GM12801 (cell line): ENCODE measurements around the gene FKRP.

Experiments used
- TF ChIP-seq, protein P1 (sequence below): IDR thresholded peaks from one replicate; pipeline ENCODE4 v1.5.1; 2011; ENCODE audit warnings: control low read depth; ENCODE audit not compliant: insufficient read length; ENCODE audit errors: extremely low read depth

Gene FKRP

DNA sequence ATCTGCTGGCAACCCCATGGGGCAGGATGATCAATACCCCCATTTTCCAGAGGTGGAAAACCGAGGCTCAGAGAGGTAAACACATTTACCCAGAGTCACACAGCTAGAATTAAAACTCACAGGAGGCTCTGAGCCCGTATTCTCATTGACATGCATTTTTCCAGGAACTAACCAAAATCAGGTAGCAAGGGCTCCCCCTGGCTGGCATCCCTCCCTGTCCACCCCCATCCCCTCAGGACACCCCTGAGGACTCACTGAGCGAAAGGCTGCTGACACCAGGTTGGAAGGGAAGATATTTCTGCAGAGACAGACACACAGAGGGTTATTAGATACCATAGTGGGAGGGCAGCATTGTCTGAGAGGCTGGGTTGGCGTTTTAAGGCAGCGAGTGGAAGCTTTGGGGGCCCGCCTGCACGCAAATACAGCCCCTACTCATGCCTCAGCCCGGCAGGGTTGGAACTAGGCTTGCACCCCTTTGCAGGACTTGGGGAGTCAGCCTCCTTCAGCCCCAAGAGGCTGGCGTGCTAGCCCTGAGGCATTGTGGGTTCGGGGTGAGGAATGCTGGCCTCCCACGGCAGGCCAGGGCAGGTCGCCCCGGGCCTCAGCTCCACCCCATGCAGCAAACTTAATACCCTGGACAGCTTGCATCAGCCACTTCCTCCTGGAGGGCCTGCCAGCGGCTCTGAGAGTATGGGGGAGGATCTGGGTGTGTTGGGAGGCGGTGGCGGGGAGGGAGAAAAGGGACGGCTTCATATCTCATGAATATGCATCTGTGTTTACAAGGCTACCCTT lies 38.6 kb downstream of the FKRP start:
- TF ChIP-seq, protein P1, sequence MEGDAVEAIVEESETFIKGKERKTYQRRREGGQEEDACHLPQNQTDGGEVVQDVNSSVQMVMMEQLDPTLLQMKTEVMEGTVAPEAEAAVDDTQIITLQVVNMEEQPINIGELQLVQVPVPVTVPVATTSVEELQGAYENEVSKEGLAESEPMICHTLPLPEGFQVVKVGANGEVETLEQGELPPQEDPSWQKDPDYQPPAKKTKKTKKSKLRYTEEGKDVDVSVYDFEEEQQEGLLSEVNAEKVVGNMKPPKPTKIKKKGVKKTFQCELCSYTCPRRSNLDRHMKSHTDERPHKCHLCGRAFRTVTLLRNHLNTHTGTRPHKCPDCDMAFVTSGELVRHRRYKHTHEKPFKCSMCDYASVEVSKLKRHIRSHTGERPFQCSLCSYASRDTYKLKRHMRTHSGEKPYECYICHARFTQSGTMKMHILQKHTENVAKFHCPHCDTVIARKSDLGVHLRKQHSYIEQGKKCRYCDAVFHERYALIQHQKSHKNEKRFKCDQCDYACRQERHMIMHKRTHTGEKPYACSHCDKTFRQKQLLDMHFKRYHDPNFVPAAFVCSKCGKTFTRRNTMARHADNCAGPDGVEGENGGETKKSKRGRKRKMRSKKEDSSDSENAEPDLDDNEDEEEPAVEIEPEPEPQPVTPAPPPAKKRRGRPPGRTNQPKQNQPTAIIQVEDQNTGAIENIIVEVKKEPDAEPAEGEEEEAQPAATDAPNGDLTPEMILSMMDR: no peak

DNA sequence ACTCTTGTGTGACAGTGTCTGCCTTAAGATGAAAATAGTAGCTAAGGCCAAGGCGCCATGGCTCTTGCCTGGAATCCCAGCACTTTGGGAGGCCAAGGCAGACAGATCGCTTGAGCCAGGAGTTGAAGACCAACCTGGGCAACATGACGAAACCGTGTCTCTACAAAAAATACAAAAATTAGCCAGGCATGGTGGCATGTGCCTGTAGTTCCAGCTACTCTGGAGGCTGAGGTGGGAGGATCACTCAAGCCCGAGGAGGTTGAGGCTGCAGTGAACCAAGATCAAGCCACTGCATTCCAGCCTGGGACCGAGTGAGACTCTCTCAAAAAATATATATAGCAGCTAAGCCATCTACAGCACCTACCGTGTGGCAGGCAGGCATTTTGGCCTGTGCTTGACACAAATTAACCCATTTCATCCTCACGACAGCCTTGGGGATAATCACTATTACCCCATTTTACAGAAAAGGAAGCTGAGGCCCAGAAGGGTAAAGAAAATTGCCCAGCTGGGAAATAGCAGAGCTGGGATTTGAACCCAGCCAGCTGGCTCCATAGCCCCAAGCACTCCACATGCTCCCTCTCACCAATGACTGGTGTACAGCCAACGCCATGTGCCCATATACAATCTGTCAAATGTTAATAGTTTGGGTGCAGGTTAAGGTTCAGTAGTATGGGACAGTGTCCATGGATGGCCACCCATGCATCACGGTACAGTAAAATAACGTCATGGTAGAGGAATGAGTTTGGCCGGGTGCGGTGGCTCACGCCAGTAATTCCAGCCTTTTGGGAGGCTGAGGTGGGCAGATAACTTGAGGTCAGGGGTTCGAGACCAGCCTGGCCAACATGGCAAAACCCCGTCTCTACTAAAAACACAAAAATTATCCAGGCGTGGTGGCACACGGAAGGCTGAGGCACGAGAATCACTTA lies 39.5 kb downstream of the FKRP start:
- TF ChIP-seq, protein P1: no peak

DNA sequence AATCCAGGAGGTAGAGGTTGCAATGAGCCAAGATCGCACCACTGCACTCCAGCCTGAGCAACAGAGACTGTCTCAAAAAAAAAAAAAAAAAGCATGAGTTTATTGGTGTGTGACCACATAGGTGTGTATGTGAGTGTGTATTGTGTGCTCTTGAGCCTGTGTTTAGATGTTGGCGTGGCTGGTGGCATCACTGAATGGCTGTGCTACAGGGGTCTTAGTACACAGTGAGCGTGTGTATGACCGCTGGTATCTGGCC lies 40.1 kb downstream of the FKRP start:
- TF ChIP-seq, protein P1: no peak

DNA sequence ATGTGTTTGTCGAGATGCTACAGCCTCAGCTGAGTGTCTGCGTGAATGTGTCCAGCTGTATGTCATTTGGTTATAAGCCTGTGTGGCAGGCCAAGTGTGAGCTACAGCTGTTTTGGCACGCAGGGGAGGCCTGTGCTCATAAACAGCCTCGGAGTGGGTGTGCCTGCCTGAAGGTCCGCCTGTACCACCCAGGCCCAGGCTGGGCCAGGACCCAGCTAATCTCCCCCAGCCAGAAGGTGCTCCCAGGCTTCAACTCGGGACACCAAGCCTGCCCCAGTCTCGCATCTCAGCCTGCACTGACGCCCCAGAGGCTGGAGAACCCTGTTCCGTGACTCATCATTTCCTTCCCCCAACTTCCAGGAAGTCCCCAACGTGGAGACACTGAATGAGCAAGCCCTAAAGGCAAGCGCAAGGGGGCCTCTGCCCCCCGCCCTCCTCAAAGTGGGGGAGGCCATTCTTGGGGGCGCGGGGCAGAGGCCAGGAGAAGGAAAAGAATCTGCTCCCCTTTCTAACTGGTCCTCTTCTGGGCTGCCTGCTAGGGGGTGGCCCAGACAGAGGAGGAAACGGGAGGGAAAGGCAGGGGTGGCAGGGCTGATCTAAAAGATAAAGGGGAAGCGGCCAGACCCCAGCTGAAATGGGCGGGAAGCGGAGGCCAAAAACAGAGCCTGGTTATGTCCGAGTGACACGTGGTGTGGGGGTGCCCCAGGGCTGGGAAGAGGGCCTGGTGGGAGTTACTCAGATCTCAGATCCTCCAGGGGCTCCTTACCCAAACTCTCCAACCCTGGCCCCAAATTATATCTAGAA lies 40.6 kb downstream of the FKRP start:
- TF ChIP-seq, protein P1: no peak

DNA sequence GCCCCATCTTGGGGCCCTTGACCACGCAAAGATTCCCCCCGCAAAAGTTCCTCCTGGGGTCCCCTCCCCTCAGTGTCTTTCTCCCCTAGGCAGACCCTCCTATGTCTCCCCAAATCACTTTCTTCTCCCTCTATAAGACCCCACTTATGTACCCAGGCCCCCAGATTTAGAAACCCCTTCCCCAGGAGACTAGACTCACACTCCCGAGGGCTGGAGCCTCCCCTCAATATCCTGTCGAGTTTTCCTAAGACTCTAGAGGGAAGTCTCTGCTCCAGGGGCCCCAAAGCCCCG lies 41.1 kb downstream of the FKRP start:
- TF ChIP-seq, protein P1: no peak

GRCh38 chr19:46787331-46788261 lies 41.7 kb downstream of the FKRP start:
- TF ChIP-seq, protein P1: no peak
